Nephron progenitor cell (in vitro differentiated cells): ENCODE results near the gene AP3S1.

ENCODE experiments used
- DNase-seq: peaks from one replicate; pipeline ENCODE4 v3.0.0; 2021
- H3K27ac Mint-ChIP-seq: 2 replicates; pipeline ENCODE4 v1.8.0; 2021; ENCODE audit warnings: mild to moderate bottlenecking, moderate library complexity, mixed read lengths
- H3K27me3 Mint-ChIP-seq: 2 replicates; pipeline ENCODE4 v1.8.0; 2021; ENCODE audit warnings: mild to moderate bottlenecking, low read depth, mixed read lengths; ENCODE audit not compliant: poor library complexity
- H3K36me3 Mint-ChIP-seq: 2 replicates; pipeline ENCODE4 v1.8.0; 2021; ENCODE audit warnings: low read depth, mixed read lengths
- H3K4me1 Mint-ChIP-seq: 2 replicates; pipeline ENCODE4 v1.8.0; 2021; ENCODE audit warnings: mixed read lengths
- H3K4me3 Mint-ChIP-seq: 2 replicates; pipeline ENCODE4 v1.8.0; 2021; ENCODE audit warnings: mild to moderate bottlenecking, moderate library complexity, mixed read lengths
- H3K9me3 Mint-ChIP-seq: 2 replicates; pipeline ENCODE4 v1.8.0; 2021; ENCODE audit warnings: mild to moderate bottlenecking, moderate library complexity, mixed read lengths
- CTCF ChIP-seq: fragments of 200-600 bp; sonication (generic); IDR thresholded peaks from 2 replicates; pipeline ENCODE4 v1.5.0; 2021; ENCODE audit warnings: antibody characterized with exemption

Gene AP3S1

DNA sequence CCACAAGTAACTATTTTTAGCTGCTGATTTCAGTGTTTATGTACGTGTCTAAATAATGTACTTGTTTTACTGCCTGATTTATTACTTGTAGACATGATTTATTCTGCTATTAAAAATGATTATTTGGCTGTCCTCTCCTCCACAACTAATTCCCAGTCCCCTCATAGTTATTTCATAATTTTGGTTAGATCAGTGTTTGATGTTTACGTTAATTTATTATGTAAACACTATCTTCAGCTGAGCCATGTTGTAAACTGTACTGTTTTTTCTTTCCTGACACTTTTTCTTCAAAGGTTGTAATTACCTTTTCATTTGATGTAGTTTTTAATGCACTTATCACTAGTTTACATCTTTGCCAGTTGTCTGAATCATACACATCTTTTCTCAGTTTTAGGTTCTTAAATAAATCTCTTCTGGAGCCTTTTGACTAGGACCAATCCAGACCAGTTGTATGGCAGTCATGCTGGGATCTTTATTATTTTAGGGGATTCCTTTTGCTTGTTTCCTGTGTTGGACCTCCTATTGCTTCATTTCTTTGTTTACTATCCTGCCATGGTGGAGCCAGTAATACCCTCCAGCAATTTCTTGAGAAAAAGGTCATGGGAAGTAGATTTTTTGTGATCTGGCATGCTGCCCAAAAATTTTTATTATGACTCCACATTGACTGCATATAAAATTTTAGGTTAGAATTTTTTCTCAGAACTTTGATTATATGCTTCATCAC lies 16.1 kb downstream of the AP3S1 start:
- H3K27me3 Mint-ChIP-seq = no peaks in the 10 kb centered on the region
- no peak for TF ChIP-seq CTCF
- H3K36me3 Mint-ChIP-seq = peaks cover 26% of the 10 kb centered on the region
- peaks cover 30% of the 10 kb centered on the region for H3K9me3 Mint-ChIP-seq
- peaks cover 21% of the 10 kb centered on the region for H3K4me1 Mint-ChIP-seq
- no peak for DNase-seq
- H3K27ac Mint-ChIP-seq = no peak overlapping the region
- no peak overlapping the region for H3K4me3 Mint-ChIP-seq

- no peak for DNase-seq
- Mint-ChIP-seq H3K9me3 (peaks cover 28% of the 10 kb centered on the region), H3K4me3 (no peak overlapping the region), H3K4me1 (peaks cover 21% of the 10 kb centered on the region), H3K27ac (no peak overlapping the region), H3K27me3 (no peaks in the 10 kb centered on the region), H3K36me3 (peaks cover 20% of the 10 kb centered on the region)
- TF ChIP-seq CTCF = no peak
Observed at GRCh38 chr5:115858396-115858795, 16.7 kb downstream of the AP3S1 start.

DNA sequence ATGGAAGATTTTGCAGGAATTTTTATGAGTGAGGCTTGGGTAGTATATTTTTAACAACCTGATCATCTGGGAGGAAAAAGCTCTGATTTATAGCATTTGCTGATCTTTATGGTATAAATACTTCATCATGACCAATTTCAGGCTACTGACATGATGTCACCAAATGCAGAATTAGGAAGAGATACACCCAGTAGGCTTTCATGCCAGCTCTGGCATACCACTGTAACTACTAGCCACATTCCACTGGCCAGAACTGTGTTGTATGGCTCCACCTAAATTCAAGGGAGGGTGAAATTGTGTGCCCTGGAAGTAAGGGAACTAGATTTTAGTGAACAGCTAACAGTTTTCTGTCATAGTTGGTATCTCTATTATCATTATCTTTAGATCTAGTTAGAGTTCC lies 17.6 kb downstream of the AP3S1 start:
- peaks cover 15% of the 10 kb centered on the region for H3K36me3 Mint-ChIP-seq
- no peak overlapping the region for H3K27ac Mint-ChIP-seq
- no peak overlapping the region for H3K4me3 Mint-ChIP-seq
- TF ChIP-seq CTCF = no peak
- no peak for DNase-seq
- H3K4me1 Mint-ChIP-seq = peaks cover 21% of the 10 kb centered on the region
- peaks cover 23% of the 10 kb centered on the region for H3K9me3 Mint-ChIP-seq
- H3K27me3 Mint-ChIP-seq = no peaks in the 10 kb centered on the region

DNA sequence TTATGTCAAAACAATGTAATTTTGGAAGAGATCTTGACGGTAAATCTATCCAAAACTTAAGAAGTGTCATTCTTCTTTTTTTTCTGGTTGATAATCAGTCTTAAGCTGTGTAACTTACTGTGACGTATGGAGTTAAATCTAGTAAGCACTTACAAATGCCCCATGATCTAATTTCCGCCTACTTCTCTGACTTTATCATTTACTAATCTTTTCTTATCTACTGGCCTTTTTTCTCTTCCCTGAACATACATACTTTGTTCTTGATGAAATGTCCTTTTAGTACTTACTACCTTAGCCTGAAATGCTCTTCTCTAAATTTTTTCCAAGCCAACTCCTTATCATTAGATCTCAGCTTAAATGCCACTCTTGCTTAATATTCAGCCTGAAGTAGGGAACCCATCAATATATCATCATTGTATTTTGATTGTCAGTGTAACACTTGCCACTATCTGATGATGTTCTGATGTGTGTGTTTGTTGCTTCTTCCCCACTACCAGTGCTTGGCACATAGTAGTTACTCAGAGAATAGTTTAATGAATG lies 27.6 kb downstream of the AP3S1 start:
- no peaks in the 10 kb centered on the region for H3K4me1 Mint-ChIP-seq

DNA sequence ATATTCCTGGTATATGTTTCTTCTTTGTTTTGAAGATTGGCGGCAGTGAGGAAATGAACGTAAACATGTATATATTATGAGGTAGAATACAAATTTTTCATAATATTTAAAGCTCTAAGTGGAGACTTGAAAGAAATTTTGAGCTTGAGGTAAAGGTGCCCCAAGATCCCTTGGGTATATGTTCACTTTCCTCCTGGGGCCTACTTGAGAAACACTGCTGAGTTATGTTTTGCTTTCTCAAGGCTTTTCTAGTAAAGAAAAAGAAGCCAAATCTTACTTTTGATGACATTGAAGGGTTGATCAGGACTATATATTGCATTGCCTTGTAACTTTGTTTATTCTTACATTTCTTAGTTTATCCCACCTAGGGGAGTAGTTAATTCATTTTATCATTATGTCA lies 30.7 kb downstream of the AP3S1 start:
- TF ChIP-seq CTCF = no peak
- no peaks in the 10 kb centered on the region for H3K27me3 Mint-ChIP-seq
- DNase-seq = no peak
- H3K4me3 Mint-ChIP-seq = no peak overlapping the region
- H3K36me3 Mint-ChIP-seq = peaks cover 35% of the 10 kb centered on the region
- no peaks in the 10 kb centered on the region for H3K4me1 Mint-ChIP-seq
- peaks cover under 1% of the 10 kb centered on the region for H3K9me3 Mint-ChIP-seq
- no peak overlapping the region for H3K27ac Mint-ChIP-seq

More for the DNA sequence above, 27.6 kb downstream of the AP3S1 start:
- DNase-seq = no peak
- Mint-ChIP-seq H3K27me3 (no peaks in the 10 kb centered on the region), H3K27ac (no peak overlapping the region), H3K9me3 (no peaks in the 10 kb centered on the region), H3K36me3 (peaks cover 12% of the 10 kb centered on the region), H3K4me3 (no peak overlapping the region)
- no peak for TF ChIP-seq CTCF

- DNase-seq = no peak
- peaks cover 10% of the 10 kb centered on the region for H3K9me3 Mint-ChIP-seq
- H3K4me3 Mint-ChIP-seq = no peak overlapping the region
- H3K36me3 Mint-ChIP-seq = peaks cover 44% of the 10 kb centered on the region
- no peaks in the 10 kb centered on the region for H3K4me1 Mint-ChIP-seq
- TF ChIP-seq CTCF = no peak
- no peak overlapping the region for H3K27ac Mint-ChIP-seq
- H3K27me3 Mint-ChIP-seq = no peaks in the 10 kb centered on the region
Observed at GRCh38 chr5:115873392-115873791, 31.7 kb downstream of the AP3S1 start.
